ENCODE results near the gene PA2G4.

The PA2G4 gene

DNA sequence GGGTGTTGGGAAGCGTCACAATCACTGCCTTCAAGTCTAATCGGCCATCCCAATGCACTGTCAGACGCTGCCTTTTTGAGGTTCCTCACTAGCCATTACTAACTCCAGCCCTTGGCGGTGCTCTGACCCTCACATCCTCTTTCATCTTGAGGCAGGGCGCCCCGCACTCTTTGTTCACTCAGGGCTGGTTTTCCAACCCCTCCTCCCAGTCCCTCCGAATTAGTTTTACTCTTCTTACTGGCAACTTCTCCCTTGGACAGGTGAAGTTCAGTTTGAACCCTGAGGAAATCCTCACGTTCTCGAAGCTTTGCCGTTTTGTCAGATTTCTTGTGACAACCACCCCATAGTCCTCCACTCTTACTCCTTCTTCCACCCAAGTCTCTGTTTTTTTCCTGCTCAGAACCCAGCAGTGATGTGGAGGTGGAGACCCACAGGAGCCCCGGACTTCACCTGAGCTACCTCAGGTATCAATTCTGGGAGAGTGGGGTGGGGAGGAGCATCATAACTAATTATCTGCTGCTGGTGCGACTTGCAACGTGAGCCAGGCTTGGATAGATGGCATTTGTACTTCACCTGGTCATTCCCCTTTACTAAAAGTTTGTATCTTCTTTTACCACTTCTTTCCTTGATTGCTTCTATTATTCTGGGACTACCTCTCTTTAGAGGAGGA is 14.5 kb downstream of the PA2G4 start:
- DNase-seq (ENCODE audit: insufficient read length) (peak; percentile 28), FAIRE-seq (no peak)
- no peak for TF ChIP-seq POLR2AphosphoS5 (IDR thresholded peaks at IDR 0.05; ENCODE audit: low read depth, low read length)
- no peak for TF ChIP-seq TAF1 (IDR thresholded peaks at IDR 0.05; ENCODE audit: borderline replicate concordance, low read depth, low read length)
- no peak for TF ChIP-seq POLR2A (IDR thresholded peaks at IDR 0.05; ENCODE audit: low read depth, low read length)

DNA sequence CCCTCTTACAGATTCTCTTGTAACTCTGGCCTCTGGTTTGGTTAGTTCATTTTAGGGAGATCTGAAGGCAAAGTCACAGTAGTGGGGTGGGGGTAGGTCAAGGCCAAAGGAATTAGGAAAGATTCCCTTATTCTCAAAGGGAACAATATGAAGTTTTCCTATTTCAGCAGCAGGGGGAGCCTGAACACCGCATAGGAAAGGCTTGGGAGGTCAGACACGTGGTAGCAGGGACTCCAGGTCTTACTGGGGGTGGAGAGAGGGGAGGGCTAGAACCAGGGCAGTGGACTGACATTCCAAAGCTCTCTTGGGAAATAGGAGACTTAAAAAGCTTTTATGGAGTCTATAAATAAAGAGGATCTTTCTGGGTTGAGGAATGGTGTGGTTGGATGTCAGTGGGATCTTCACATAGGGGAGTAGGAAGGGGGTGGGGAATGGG is 15.0 kb downstream of the PA2G4 start:
- DNase-seq (ENCODE audit: insufficient read length), result peak; percentile 54
- TF ChIP-seq TAF1 (IDR thresholded peaks at IDR 0.05; ENCODE audit: borderline replicate concordance, low read depth, low read length), result no peak
- no peak for TF ChIP-seq POLR2A (IDR thresholded peaks at IDR 0.05; ENCODE audit: low read depth, low read length)
- peak; percentile 79 for FAIRE-seq

DNA sequence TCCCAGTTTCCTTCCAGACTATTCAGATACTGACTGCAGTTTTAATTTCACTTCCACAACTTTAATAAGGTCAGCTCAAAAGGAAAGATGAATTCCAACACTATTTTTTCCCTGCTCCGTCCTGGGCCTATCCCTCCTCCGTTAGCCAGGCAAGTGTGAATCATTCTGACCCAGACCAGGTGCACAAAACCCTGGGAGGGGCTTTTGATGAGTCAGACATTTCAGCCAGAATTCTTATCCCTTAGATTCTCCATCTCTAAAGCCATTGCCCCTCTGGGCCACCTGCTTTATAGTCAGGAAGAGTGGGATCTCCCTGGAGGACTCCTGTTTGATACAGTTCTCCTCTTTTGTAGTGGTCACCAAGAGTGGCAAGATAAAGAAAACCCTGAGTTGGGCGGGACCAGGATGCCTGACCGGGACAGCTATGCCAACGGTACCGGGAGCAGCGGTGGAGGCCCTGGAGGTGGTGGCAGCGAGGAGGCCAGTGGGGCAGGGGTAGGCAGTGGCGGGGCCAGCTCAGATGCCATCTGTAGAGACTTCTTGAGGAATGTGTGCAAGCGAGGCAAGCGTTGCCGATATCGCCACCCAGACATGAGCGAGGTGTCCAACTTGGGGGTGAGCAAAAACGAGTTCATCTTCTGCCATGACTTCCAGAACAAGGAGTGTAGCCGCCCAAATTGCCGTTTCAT is 15.9 kb downstream of the PA2G4 start:
- FAIRE-seq (no peak), DNase-seq (ENCODE audit: insufficient read length) (no peak)
- TF ChIP-seq POLR2A (IDR thresholded peaks at IDR 0.05; ENCODE audit: low read depth, low read length) (no peak), TAF1 (IDR thresholded peaks at IDR 0.05; ENCODE audit: borderline replicate concordance, low read depth, low read length) (no peak), POLR2AphosphoS5 (IDR thresholded peaks at IDR 0.05; ENCODE audit: low read depth, low read length) (no peak)

DNA sequence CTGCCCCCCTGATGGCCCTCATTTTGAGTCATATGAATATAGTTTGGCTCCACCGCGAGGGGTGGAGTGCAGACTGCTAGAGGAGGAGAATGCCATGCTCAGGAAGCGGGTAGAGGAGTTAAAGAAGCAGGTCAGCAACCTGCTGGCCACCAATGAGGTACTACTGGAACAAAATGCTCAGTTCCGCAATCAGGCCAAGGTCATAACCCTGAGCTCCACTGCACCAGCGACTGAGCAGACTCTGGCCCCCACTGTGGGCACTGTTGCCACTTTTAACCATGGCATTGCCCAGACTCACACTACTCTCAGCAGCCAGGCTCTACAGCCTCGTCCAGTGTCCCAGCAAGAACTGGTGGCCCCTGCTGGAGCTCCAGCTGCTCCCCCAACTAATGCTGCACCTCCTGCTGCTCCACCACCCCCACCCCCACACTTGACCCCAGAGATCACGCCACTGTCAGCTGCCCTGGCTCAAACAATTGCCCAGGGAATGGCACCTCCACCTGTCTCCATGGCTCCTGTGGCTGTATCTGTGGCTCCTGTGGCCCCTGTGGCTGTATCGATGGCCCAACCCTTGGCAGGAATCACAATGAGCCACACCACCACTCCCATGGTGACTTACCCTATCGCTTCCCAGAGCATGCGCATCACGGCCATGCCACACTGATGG is 17.0 kb downstream of the PA2G4 start:
- DNase-seq (ENCODE audit: insufficient read length), result no peak
- no peak for FAIRE-seq
- TF ChIP-seq POLR2AphosphoS5 (IDR thresholded peaks at IDR 0.05; ENCODE audit: low read depth, low read length), result no peak

DNA sequence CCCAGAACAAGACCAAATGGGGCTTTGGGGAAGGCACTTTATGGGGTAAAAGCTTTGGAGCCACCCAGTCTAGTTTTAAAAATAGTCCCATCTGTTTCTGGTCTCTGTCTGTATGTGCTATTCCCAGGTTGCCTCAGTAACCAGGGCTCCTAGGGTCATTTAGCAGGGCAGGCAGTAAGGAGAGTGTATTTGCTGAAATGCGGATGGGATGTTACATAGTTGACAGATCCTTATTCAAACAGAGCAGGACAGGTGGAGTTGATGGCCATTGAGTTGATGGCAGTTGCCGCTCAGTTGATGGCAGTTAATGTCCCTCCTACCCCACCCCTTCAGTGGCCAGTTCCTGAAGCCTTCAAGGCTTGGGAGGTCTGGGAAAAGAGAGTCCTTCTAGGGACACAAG is 18.3 kb downstream of the PA2G4 start:
- TF ChIP-seq POLR2A (IDR thresholded peaks at IDR 0.05; ENCODE audit: low read depth, low read length) (no peak), POLR2AphosphoS5 (IDR thresholded peaks at IDR 0.05; ENCODE audit: low read depth, low read length) (no peak), TAF1 (IDR thresholded peaks at IDR 0.05; ENCODE audit: borderline replicate concordance, low read depth, low read length) (no peak)
- DNase-seq (ENCODE audit: insufficient read length), result no peak
- FAIRE-seq, result no peak

DNA sequence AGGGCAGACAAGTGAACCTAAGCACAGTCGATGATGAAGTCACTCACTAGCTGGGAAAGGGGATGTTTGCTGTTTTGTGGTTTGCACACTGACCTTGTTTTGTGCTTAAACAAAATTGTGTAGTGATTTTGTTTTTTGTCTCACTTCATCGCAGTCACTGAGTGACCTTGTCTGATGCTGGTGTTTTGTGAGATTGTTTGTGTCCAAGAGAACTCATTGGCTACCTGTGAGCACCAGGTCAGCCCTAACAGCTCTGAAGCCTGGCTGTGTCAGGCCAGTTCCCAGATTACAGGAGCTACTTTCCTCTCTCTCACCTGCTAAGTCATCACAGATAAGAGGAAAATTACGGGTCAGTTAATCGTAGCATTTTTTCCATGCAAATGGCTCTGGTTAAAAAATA is 19.8 kb downstream of the PA2G4 start:
- no peak for DNase-seq (ENCODE audit: insufficient read length)
- no peak for TF ChIP-seq TAF1 (IDR thresholded peaks at IDR 0.05; ENCODE audit: borderline replicate concordance, low read depth, low read length)
- TF ChIP-seq POLR2A (IDR thresholded peaks at IDR 0.05; ENCODE audit: low read depth, low read length), result no peak
- TF ChIP-seq POLR2AphosphoS5 (IDR thresholded peaks at IDR 0.05; ENCODE audit: low read depth, low read length), result no peak
- no peak for FAIRE-seq

DNA sequence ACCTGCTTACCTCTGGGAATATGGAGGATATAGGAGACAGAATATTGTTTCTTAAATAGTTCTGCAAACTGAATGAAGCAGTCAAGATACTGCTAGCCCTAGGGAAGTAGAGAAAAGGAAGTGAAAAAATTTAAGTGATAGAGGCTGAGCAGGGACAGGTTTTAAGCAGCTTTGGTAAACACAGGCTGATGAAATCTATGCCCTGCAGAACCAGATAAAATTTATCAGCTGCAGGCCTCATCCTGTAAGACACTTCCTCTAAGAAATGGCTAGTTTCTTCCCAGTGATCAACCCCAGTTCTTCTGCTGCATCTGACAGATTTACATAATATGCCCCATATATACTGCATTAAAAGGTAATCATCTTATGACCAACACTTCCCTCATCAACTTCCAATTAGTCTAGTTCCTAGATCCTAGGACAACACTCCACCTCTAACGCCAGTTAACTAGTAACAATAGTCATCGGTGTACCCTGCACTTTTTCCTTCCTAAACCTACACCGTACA is 22.4 kb downstream of the PA2G4 start:
- TF ChIP-seq POLR2AphosphoS5 (IDR thresholded peaks at IDR 0.05; ENCODE audit: low read depth, low read length) (no peak), POLR2A (IDR thresholded peaks at IDR 0.05; ENCODE audit: low read depth, low read length) (no peak)
- FAIRE-seq (no peak), DNase-seq (ENCODE audit: insufficient read length) (no peak)

DNA sequence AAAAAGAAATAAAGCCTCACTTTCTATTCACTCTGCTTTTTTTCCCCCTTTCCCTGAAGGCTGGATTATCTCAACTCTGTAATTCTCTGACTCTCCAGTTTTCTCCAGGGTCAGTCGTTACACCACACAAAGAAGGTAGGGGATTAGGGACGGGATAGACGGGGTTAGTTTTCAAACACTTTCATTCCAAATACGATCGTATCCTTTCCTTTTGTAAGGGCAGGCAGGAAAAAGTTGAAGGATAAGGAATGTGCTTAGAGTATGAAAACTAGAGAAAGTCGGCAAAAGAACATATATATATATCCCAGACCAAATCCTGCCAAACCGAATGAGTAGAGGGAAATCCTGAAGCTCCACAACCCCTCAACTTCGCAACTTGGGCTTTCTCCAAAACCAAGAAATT is 23.1 kb downstream of the PA2G4 start:
- DNase-seq (ENCODE audit: insufficient read length) (no peak), FAIRE-seq (no peak)
- no peak for TF ChIP-seq POLR2AphosphoS5 (IDR thresholded peaks at IDR 0.05; ENCODE audit: low read depth, low read length)
- TF ChIP-seq TAF1 (IDR thresholded peaks at IDR 0.05; ENCODE audit: borderline replicate concordance, low read depth, low read length), result no peak
- TF ChIP-seq POLR2A (IDR thresholded peaks at IDR 0.05; ENCODE audit: low read depth, low read length), result no peak

DNA sequence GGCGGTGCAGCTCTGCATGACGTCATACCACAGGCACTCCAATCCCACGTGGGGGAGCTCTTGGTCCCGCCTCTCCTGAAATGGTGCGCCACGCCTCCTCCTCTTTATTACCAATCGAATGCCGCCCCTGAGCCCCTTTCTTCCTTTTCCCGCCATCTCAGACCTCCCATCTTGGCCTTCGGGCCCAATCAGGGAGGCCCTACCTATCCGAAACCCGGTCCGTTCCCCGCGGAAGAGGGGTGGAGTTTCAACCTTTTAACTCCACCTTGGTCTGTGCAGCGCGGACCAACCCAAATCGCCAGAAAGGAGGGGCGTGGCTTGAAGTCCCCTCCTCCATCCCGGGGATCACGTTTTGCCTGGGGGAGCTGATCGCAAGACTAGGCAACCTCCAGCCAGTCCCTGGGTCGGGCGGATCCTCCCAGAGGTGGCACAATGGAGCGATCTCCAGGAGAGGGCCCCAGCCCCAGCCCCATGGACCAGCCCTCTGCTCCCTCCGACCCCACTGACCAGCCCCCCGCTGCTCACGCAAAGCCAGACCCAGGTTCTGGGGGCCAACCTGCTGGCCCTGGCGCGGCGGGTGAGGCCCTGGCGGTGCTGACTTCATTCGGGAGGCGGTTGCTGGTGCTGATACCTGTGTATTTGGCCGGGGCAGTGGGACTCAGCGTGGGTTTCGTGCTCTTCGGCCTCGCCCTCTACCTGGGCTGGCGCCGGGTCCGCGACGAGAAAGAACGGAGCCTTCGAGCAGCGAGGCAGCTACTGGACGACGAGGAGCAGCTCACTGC is 23.7 kb downstream of the PA2G4 start, which contains the start of gene ESYT1:
Gene ESYT1, plus strand, starts transcription at position 380 of the 782 bp plus-strand sequence. Its CDS starts 53 bp downstream, at position 433.
- FAIRE-seq, result peak; percentile 89
- DNase-seq (ENCODE audit: insufficient read length), result peak; percentile 96

DNA sequence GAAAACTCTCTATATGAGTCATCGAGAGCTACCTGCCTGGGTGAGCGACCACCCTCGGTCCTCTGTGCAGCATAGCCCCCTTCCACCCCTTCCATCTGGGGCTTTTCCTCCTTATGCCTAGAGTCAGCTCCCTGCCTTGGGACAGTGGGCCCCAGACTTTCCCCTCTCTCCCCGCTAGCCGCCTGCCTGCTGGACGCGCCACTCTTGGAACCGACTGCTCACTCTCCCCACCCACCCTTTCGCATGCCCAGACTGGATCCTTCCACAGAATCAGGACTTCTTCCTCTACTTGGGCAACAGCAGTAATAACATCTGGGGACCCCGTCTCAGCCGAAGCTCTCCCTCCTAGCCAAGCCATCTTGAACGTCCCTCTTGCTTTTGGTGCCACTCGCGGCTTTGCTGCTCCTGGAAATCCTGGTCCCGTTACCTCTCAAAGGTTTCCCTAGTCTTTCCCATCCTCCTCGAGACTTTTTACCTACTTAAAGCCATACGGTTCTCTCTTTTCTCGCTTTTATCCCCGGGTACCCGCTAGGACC is 24.4 kb downstream of the PA2G4 start:
- TF ChIP-seq POLR2A (IDR thresholded peaks at IDR 0.05; ENCODE audit: low read depth, low read length) (no peak), TAF1 (IDR thresholded peaks at IDR 0.05; ENCODE audit: borderline replicate concordance, low read depth, low read length) (no peak), POLR2AphosphoS5 (IDR thresholded peaks at IDR 0.05; ENCODE audit: low read depth, low read length) (no peak)
- FAIRE-seq, result no peak
- no peak for DNase-seq (ENCODE audit: insufficient read length)

More for the DNA sequence above, 23.7 kb downstream of the PA2G4 start, which contains the start of gene ESYT1:
- TF ChIP-seq POLR2AphosphoS5 (IDR thresholded peaks at IDR 0.05; ENCODE audit: low read depth, low read length) (0 out of 2 replicates have a peak, but pooled peaks have one; percentile 47), POLR2A (IDR thresholded peaks at IDR 0.05; ENCODE audit: low read depth, low read length) (peak; percentile 72; the same call in 1 of the 2 replicates), TAF1 (IDR thresholded peaks at IDR 0.05; ENCODE audit: borderline replicate concordance, low read depth, low read length) (peak; percentile 35; the same call in 1 of the 2 replicates)

All from GM12892 (cell line).